Activated CD4-positive, alpha-beta T cell treated with anti-CD3 and anti-CD28 coated beads, Interleukin-2, amount 50 U/mL, for 4 hours (primary cell): ENCODE data around the gene ZBTB26.

Source experiments
- DNase-seq, 2 experiments: peaks; one replicate each; pipeline ENCODE4 v3.0.0-alpha.2; 2020

Gene ZBTB26, protein sequence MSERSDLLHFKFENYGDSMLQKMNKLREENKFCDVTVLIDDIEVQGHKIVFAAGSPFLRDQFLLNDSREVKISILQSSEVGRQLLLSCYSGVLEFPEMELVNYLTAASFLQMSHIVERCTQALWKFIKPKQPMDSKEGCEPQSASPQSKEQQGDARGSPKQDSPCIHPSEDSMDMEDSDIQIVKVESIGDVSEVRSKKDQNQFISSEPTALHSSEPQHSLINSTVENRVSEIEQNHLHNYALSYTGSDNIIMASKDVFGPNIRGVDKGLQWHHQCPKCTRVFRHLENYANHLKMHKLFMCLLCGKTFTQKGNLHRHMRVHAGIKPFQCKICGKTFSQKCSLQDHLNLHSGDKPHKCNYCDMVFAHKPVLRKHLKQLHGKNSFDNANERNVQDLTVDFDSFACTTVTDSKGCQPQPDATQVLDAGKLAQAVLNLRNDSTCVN

GRCh38 chr9:122931226-122932121, at the start of gene ZBTB26:
TSS of gene ZBTB26 (minus strand) at chr9:122931512. CDS start at chr9:122919934, 11,578 bp downstream.
- DNase-seq: peak; percentile 79 to 82

GRCh38 chr9:122978601-122979000, 47.3 kb upstream of the ZBTB26 start:
- DNase-seq: no peak

- no peak for DNase-seq
Measured at GRCh38 chr9:122975196-122975595, 43.9 kb upstream of the ZBTB26 start.

DNA sequence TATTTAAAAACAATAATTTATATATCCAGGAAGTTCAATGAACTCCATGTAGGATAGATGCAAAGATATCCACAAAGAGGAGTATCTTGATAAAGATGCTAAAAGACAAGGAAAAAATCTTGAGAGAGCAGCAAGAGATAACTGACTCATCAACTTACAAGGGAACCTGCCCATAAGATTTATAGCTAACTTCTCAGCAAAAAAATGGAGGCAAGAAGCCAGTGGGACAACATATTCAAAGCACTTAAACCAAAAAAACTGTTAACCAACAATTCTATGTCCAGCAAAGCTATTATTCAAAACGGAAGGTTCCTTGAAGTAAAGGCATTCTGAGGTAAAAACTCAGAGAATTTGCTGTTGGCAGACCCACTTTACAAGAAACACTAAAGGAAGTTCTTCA, 29.8 kb upstream of the ZBTB26 start:
- DNase-seq: no peak

GRCh38 chr9:122955961-122956360, 24.6 kb upstream of the ZBTB26 start:
- DNase-seq: no peak

- no peak for DNase-seq
Measured at GRCh38 chr9:122954253-122954691, 23.0 kb upstream of the ZBTB26 start.

DNA sequence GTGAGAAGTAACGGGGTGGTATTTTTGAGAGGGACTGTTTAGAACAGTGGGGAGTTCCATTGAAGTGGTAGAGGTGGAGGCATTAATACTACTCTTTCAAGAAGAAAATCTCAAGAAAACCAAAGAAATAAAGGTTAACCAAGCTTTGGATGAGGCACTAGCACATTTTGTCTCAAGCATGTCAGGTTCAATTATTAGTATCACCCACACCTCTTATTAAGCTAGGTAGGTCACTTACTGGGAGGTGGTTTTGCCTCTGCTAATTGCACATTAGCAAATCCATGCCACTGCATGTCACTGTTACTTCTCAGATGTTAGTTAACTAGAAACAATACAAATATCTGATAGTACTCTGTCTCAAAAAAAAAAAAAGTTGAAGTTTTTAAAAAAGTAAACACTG, 19.7 kb upstream of the ZBTB26 start:
- DNase-seq: no peak

GRCh38 chr9:122950263-122950662, 19.0 kb upstream of the ZBTB26 start:
- DNase-seq: no peak

DNA sequence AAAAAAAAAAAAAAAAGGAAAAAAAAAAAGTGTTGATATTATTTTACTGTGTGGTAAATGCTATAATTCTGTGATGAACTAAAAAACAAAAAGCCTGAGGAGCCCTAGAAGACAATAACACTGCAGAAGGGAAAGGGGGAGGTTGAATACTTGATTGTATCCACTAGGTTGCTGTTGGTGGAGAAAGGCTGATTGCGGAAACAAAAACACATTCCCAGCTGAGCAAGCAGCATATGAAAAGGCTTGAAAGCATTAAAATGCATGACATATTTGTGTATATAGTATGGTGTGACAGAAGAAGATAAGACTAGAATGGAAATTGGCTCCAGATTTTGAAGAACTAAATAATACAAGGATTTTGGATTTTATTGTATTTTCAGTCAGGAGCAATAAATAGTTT, 18.4 kb upstream of the ZBTB26 start:
- DNase-seq: no peak

GRCh38 chr9:122948313-122948712, 17.0 kb upstream of the ZBTB26 start:
- DNase-seq: no peak

GRCh38 chr9:122946461-122947005, 15.2 kb upstream of the ZBTB26 start:
- no peak for DNase-seq

DNA sequence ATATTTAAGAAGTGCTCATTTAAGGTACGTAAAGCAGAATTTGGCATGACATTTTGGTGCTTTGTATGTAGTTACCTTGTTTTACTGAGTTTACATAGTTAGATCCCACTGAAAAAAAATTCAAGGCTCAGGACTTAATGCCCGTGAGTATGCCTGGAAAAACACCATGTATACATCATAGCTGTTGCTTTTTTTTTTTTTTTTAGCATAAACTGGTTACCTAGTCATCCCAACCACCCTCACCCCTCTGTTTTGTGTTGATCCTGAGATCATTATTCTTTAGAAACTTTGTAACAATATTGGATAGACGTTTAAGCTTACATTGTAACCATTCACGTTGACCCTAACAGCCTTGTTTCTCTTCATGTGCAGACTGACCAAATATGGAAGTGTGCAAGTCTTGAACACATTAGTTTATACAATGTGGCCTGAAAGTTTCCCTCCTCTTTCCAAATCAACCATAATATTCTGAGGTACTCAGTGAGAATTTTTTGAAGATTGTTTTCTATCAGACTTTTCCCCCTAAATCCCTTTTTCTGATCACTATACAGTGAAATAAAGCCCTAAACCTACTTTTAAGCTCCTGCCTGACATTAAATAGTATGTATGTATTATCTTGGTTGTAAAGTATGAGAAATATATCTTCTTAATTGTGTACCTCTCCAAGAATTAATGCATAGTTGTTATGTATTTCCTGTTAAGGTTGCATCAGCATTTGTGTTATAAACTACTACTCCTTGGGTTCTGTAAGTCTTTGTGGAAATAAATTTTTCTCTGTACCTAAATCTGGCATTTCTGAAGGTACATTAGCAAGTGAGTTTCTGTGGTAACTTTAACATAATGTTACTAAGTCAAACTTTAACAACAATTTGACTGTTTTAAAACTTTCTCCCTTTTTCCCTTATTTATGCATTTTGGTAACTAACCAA, 13.9 kb upstream of the ZBTB26 start:
- DNase-seq: no peak

DNA sequence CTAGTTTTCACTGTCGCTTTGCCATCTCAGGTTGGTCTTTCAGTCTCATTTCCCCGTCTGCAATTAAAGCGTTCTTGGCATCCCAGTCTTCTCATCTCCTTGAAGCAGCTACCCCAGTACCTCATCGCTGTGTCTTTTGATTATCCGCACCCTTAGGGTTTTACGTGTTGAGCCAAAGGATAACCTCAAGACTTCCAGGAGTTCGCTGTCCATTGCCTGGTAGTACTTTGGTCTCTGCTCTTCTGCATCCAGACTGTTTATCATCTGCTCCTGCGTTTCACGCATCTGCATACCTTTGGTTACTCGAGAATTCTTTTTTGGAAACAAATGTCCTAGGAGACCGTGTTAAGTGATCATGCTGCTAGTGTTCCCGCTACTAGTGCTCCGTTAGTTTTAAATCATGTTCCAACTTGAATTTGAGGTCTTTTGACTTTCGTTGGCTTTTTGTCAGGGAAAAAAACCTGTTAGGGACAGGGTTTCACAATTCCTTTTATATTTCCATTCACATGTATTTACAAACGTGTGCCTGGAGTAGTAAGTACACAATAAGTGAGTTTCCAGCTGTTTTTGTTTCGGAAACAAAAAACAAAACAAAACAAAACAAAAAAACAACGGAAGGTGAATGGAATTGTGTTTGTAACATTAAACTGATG, 10.4 kb upstream of the ZBTB26 start:
- no peak for DNase-seq

- peak; percentile 98 to 99 for DNase-seq
Measured at GRCh38 chr9:122940749-122941581, 9.7 kb upstream of the ZBTB26 start, which contains the start of gene RABGAP1. TSS of gene RABGAP1 (plus strand) at chr9:122941020. CDS start at chr9:122957060, 16,040 bp downstream.

- DNase-seq: no peak
Measured at GRCh38 chr9:122940454-122940748, 9.1 kb upstream of the ZBTB26 start.

DNA sequence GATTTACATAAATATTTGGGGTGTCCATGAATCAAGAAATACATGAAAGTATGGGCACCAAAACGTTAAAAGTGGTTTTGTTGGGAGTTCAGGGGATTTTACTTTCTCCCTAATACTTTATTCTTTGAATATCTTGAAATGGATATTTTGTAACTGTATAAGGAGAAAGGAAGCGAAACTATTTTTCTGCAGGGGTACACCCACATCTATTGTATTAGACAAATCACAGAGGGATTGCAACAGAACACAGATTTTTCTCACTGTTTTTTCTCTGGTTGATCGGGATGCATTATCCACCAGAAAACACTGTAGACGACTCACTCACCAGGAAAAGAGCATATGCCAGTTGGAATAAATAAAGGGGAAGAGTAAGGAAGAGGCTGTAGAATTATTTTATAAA, 8.3 kb upstream of the ZBTB26 start:
- no peak for DNase-seq

- no peak for DNase-seq
Measured at GRCh38 chr9:122936883-122937282, 5.6 kb upstream of the ZBTB26 start.

- DNase-seq: no peak
Measured at GRCh38 chr9:122936464-122936863, 5.2 kb upstream of the ZBTB26 start.

DNA sequence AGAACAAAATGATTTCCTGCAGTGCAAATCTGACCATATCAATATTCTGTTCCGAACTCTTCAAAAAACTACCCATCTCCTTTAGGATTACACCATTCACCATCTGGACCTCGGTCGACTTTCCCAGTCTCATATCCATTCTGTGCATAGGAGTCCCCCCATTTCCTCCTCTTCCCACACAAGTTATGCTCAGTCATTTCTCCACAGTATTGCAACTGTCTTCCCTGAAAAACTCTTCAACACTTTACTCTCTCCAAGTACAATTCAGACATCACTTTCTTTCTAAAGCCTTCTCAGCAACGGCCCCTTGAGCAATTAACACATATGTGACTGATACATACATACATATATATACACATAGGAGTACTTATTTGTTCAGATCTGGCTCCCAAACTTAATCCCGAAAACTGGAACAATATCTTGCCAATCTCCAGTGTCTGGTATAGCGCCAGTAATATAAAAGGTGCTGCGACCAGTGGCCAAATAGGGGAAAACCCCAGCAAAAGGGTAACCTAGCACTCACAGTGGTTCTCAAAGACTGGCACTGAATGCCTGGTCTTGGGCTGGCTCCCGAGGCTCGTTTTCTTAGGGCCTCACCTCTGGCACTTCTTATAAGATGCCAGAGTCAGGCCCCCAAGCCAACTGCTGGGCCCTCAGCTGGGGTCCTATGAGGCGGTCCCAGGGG, 629 bp downstream of the ZBTB26 start:
- no peak for DNase-seq

DNA sequence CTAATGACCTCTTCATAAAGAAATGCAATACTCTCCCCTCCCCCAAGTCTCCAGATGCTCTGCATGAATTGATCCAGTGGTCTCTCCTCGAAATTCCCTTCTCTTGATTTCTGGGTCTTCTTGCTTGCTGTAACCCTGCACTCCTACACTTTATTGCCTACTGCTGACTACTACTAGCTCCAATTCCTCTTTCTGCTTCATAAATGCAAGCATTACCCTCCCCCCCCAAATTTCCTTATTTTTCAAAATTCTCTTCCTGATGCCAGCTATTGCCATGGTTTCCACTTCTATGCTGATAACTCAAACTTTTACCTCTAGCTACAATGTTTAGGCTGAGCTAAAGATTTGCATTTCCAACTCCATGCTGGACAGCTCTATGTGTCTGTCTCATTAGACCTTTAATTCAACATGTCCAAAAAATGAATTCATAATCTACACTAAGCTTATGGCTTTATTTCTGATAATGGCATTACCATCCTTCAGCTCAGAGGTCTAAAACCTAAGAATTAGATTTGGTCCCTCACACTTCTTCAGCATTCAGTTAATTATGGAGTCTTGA, 1.4 kb downstream of the ZBTB26 start:
- DNase-seq: no peak
